Activated T-cell treated with anti-CD3 and anti-CD28 coated beads, Interleukin-2, amount 50 U/mL, for 24 hours (primary cell): ENCODE data around the gene RCSD1.

Source experiments
- DNase-seq: peaks from one replicate; pipeline ENCODE4 v3.0.0-alpha.2; 2020
- H3K27ac Mint-ChIP-seq: 2 replicates; pipeline ENCODE4 v1.8.0; 2020; ENCODE audit warnings: mild to moderate bottlenecking, mixed read lengths
- H3K27me3 Mint-ChIP-seq: 2 replicates; pipeline ENCODE4 v1.8.0; 2020; ENCODE audit warnings: mixed read lengths
- H3K36me3 Mint-ChIP-seq: 2 replicates; pipeline ENCODE4 v1.8.0; 2020; ENCODE audit warnings: low read depth, mixed read lengths
- H3K4me1 Mint-ChIP-seq: 2 replicates; pipeline ENCODE4 v1.8.0; 2020; ENCODE audit warnings: low read depth, mixed read lengths
- H3K4me3 Mint-ChIP-seq: 2 replicates; pipeline ENCODE4 v1.8.0; 2020; ENCODE audit warnings: mild to moderate bottlenecking, moderate library complexity, mixed read lengths
- H3K9me3 Mint-ChIP-seq: 2 replicates; pipeline ENCODE4 v1.8.0; 2020; ENCODE audit warnings: mixed read lengths

The RCSD1 gene

DNA sequence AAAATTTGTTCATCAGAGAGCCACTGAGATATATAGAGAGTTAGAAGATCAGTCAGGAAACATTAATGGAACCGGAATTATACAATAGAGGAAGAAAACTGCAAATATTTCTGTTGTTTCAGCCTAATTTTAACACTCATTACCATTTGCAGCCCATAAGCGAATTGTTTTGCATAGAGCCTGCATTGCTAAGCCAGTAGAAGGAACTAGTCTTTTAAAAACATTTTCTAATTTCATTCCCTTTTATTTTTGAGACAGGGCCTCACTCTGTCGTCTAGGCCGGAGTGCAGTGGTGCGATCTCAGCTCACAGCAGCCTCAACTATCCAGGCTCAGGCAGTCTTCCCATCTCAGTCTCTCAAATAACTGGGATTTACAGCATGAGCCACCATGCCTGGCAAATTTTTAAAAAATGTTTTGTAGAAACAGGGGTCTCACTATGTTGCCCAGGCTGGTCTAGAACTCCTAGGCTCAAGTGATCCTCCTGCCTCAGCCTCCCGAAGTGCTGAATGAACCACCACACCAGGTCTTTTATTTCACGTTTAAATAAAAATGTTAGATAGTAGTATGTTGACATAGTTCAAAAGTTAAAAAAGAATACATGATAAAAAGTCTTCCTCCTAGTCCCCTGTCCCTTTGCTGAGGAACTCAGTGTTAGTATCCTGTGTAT lies 117.1 kb downstream of the RCSD1 start:
- no peak for DNase-seq
- Mint-ChIP-seq H3K9me3 (no peaks in the 10 kb centered on the region), H3K27ac (no peak overlapping the region), H3K4me3 (no peak overlapping the region), H3K4me1 (peaks cover 20% of the 10 kb centered on the region), H3K27me3 (no peaks in the 10 kb centered on the region), H3K36me3 (no peaks in the 10 kb centered on the region)

DNA sequence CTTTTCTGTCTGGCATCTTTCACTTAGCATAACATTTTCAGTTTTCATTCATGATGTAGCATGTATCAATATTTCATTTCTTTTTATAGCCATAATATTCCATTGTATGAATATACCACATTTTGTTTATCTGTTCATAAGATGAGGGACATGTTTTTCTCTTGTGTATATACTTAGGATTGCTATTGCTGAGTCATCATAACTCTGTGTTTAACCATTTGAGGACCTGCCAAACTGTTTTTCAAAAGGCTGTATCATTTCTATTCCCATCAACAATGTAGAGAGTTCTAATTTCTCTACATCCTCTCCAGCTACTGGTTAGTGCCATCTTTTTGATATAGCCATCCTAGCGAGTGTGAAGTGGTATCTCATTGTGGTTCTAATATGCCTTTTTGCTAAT lies 118.0 kb downstream of the RCSD1 start:
- H3K4me3 Mint-ChIP-seq = no peak overlapping the region
- H3K4me1 Mint-ChIP-seq = peaks cover 25% of the 10 kb centered on the region

DNA sequence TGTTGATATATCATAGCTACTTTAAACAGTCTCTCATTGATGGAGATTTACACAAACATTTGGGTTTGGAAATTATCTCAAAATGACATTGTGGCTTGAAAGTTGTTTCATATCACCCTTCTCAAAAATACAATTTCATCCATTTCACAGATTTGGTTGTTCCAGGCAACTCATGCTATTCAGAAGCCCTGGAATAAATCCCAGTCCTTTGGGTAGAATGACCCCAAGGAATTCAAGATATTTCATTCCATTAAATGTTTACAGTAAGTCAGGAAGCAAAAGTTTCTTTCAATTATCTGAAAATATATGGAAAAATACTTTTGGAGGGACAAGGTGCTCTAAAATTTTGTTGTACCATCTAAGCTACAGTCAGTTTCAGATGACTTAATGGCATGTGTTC lies 118.9 kb downstream of the RCSD1 start:
- no peak overlapping the region for H3K4me3 Mint-ChIP-seq
- peaks cover 24% of the 10 kb centered on the region for H3K4me1 Mint-ChIP-seq
- H3K27me3 Mint-ChIP-seq = no peaks in the 10 kb centered on the region
- H3K27ac Mint-ChIP-seq = no peak overlapping the region
- no peaks in the 10 kb centered on the region for H3K9me3 Mint-ChIP-seq
- DNase-seq = no peak
- H3K36me3 Mint-ChIP-seq = no peaks in the 10 kb centered on the region

More for the DNA sequence above, 118.0 kb downstream of the RCSD1 start:
- DNase-seq = no peak
- Mint-ChIP-seq H3K36me3 (no peaks in the 10 kb centered on the region), H3K9me3 (no peaks in the 10 kb centered on the region), H3K27me3 (no peaks in the 10 kb centered on the region), H3K27ac (no peak overlapping the region)

DNA sequence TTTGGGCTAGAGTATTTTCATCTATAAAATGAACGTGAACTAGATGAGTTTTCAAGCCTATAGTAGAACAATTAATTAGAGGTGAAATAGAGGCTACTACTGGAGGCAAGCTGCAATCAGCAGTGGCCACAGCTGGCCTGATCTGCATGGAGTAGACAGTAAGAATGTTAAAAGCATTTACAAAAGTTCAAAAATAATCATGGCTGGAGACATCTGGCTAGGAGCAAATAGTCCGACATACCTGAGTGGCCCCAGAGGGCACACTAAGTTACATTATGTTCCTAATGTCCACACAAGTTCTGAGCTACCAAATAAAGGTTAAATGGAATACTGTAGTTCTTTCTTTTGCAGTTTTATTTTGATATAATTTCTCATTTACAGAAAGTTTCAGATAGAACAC lies 119.7 kb downstream of the RCSD1 start:
- no peak overlapping the region for H3K4me3 Mint-ChIP-seq

DNA sequence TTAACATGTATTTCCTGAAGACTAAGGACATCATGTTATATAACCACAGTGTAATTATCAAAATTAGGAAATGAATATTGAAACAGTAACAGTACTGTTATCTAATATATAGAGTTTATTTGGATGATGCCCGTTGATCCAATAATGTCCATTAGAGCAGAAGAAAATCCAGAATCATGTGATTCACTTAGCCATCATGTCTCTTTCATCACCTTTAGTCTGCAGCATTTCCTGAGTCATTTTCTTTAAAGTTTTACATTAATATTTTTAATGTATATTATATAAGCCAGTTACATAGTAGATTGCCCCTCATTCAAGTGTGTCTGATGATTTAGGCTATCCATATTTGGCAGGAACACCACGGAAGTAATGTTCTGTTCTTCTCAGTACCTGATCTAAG lies 120.6 kb downstream of the RCSD1 start:
- Mint-ChIP-seq H3K36me3 (no peaks in the 10 kb centered on the region), H3K27me3 (no peaks in the 10 kb centered on the region), H3K27ac (no peak overlapping the region), H3K4me3 (no peak overlapping the region), H3K9me3 (no peaks in the 10 kb centered on the region), H3K4me1 (peaks cover 19% of the 10 kb centered on the region)
- no peak for DNase-seq

More for the DNA sequence above, 119.7 kb downstream of the RCSD1 start:
- no peak for DNase-seq
- Mint-ChIP-seq H3K27me3 (no peaks in the 10 kb centered on the region), H3K27ac (no peak overlapping the region), H3K9me3 (no peaks in the 10 kb centered on the region), H3K36me3 (no peaks in the 10 kb centered on the region), H3K4me1 (peaks cover 20% of the 10 kb centered on the region)

DNA sequence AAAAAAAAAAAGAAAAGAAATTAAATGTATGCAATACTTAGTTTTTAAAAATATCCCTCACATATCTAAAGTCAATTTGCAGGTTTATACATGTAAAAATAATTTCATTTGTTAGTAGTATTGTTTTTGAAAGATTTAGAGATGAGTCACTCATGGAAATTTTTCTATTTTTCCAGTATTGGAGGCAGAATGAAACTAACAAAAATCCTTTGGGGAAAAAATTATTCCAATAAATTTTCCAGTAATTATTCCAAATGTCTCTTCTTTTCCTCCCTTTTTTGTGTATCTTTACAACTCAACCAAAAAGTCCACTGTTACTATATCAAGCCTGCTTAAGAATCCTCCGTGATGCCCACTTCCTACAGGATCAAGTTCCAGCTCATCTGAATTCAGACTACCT lies 121.6 kb downstream of the RCSD1 start:
- peak overlapping the region; percentile 1 for H3K27ac Mint-ChIP-seq
- H3K4me3 Mint-ChIP-seq = no peak overlapping the region
- no peaks in the 10 kb centered on the region for H3K9me3 Mint-ChIP-seq
- H3K36me3 Mint-ChIP-seq = no peaks in the 10 kb centered on the region
- no peaks in the 10 kb centered on the region for H3K27me3 Mint-ChIP-seq
- DNase-seq = no peak
- peaks cover 19% of the 10 kb centered on the region for H3K4me1 Mint-ChIP-seq

DNA sequence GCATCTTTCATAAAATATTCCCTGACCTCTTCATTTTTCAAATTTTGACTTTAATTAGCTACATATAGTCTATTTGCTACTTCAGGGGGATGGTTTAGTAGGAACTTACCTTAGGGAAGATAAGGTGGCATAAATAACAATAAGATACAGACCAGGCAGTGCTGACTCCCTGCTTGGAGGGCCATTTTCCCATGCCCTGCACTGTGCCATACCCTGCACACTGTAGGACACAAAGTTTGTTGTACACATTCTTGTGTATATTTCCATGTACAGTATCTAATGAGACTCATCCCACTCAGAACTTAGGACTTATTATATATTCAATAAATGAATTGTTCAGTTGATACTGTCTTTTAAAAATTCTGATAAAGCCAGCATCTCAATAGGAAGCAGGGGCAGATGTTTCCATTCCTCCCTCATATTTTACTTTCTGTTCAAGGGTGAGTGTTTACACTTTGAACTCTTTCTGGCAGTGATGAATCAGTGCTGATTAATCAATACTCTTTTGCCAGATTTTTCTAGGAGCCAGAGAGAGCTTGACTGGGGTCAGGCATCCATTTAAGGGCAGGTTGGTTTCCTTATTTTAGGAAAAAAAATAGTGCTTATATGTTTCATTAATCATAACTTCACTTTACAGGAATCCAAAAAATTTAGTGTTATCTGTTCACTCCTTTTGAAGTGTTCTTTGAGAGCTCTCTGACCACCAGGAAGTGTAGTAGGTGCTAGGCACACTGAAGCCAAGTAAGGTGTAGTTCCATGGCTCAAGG lies 122.4 kb downstream of the RCSD1 start:
- Mint-ChIP-seq H3K27me3 (no peaks in the 10 kb centered on the region), H3K27ac (peak overlapping the region; percentile 19), H3K9me3 (no peaks in the 10 kb centered on the region), H3K36me3 (no peaks in the 10 kb centered on the region), H3K4me1 (peaks cover 19% of the 10 kb centered on the region), H3K4me3 (no peak overlapping the region)
- no peak for DNase-seq

DNA sequence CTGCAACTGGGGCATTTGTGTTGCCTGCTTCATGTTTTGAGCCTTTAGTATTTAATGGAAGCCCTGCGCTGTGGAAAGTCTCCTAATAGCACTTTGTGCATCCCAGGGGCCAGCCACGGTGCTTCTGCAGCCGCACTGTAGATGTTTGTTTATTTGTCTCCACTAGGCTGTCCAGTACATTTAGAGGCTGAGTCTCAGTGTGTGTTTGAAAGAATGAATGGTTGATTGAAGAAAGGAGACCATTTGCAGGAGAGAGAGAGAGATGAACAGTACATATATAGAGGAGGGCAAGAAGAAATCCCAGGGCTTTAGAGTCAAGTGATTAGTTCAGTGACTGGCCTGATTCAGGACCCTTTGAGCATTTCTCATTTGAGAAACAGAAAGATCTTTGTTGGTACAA lies 125.6 kb downstream of the RCSD1 start:
- Mint-ChIP-seq H3K9me3 (no peaks in the 10 kb centered on the region), H3K27me3 (no peaks in the 10 kb centered on the region), H3K4me3 (no peak overlapping the region), H3K36me3 (no peaks in the 10 kb centered on the region), H3K4me1 (peaks cover 22% of the 10 kb centered on the region), H3K27ac (no peak overlapping the region)
- no peak for DNase-seq
